Dermis blood vessel endothelial cell (primary cell): ENCODE measurements around the gene C4orf51. TPM values are rescaled to one million over a fixed set of nuclear protein-coding genes. Genes with fewer than 3 reads are reported as not detected.
"Not testable (repeated sequence)": the region's sequence is repeated elsewhere in the genome, so short reads cannot be mapped to it uniquely, and the experiment has no call there.

Experiments used
- DNase-seq: peaks from one replicate; pipeline ENCODE4 v3.0.0; 2010
- total RNA-seq: library from RNA; depleted of rRNA; stranded (reverse); fragments of >200 nt; gene quantifications from 2 replicates; pipeline ENCODE4 v1.2.3, GENCODE V29; 2014

C4orf51 gene
- not detected in 2 replicates for total RNA-seq

- peak; percentile 85 for DNase-seq
These were observed at the start of gene C4orf51 for GRCh38 chr4:145679991-145680455. TSS of gene C4orf51 (plus strand) at chr4:145680146. CDS start at chr4:145680204, 58 bp downstream.

- DNase-seq = no peak
These were observed 44.8 kb upstream of the C4orf51 start for GRCh38 chr4:145635117-145635516.

GRCh38 chr4:145635630-145636029 lies 44.3 kb upstream of the C4orf51 start:
- no peak for DNase-seq

- DNase-seq = no peak
These were observed 40.7 kb upstream of the C4orf51 start for GRCh38 chr4:145639186-145639698.

- DNase-seq = not testable (repeated sequence)
These were observed 39.7 kb upstream of the C4orf51 start for GRCh38 chr4:145640236-145640635.

GRCh38 chr4:145643295-145643694 lies 36.7 kb upstream of the C4orf51 start:
- no peak for DNase-seq

- DNase-seq = no peak
These were observed 35.2 kb upstream of the C4orf51 start for GRCh38 chr4:145644699-145645098.

- DNase-seq = no peak
These were observed 23.8 kb upstream of the C4orf51 start for GRCh38 chr4:145656156-145656555.

GRCh38 chr4:145660064-145660463 lies 19.9 kb upstream of the C4orf51 start:
- DNase-seq = no peak

GRCh38 chr4:145663194-145663593 lies 16.8 kb upstream of the C4orf51 start:
- DNase-seq = no peak

- DNase-seq = no peak
These were observed 14.2 kb upstream of the C4orf51 start for GRCh38 chr4:145665773-145666172.

GRCh38 chr4:145670422-145670821 lies 9.5 kb upstream of the C4orf51 start:
- no peak for DNase-seq

GRCh38 chr4:145679520-145679919 lies 426 bp upstream of the C4orf51 start:
- DNase-seq = peak; percentile 78

GRCh38 chr4:145680902-145681301 lies 956 bp downstream of the C4orf51 start:
- DNase-seq = no peak

- DNase-seq = no peak
These were observed 1.6 kb downstream of the C4orf51 start for GRCh38 chr4:145681518-145681917.

GRCh38 chr4:145681956-145682355 lies 2.0 kb downstream of the C4orf51 start:
- no peak for DNase-seq

- DNase-seq = no peak
These were observed 7.0 kb downstream of the C4orf51 start for GRCh38 chr4:145686991-145687390.

GRCh38 chr4:145690610-145691009 lies 10.7 kb downstream of the C4orf51 start:
- no peak for DNase-seq

GRCh38 chr4:145691416-145691815 lies 11.5 kb downstream of the C4orf51 start:
- DNase-seq = not testable (repeated sequence)

- DNase-seq = no peak
These were observed 15.0 kb downstream of the C4orf51 start for GRCh38 chr4:145694929-145695328.

- DNase-seq = no peak
These were observed 17.4 kb downstream of the C4orf51 start for GRCh38 chr4:145697332-145697731.

- DNase-seq = no peak
These were observed 18.6 kb downstream of the C4orf51 start for GRCh38 chr4:145698507-145698906.

- no peak for DNase-seq
These were observed 24.0 kb downstream of the C4orf51 start for GRCh38 chr4:145703850-145704497.

- no peak for DNase-seq
These were observed 29.4 kb downstream of the C4orf51 start for GRCh38 chr4:145709336-145709735.

GRCh38 chr4:145709843-145710242 lies 29.9 kb downstream of the C4orf51 start:
- DNase-seq = no peak
